Effector memory CD8-positive, alpha-beta T cell (primary cell): Measurements from ENCODE around the gene RNASE9.
"Not testable (repeated sequence)": the region's sequence is repeated elsewhere in the genome, so short reads cannot be mapped to it uniquely, and the experiment has no call there.

Experiments
- ATAC-seq: fragments of 150-1000 bp; cut with Tn5 transposase; replicated peaks from 2 replicates; pipeline ENCODE4 v1.10.0; 2021; ENCODE audit warnings: mild to moderate bottlenecking, moderate library complexity
- DNase-seq, 3 experiments: peaks; one replicate each; pipeline ENCODE4 v3.0.0; 2021
- H3K27ac Mint-ChIP-seq, 2 donors: one replicate each; pipeline ENCODE4 v1.8.0; 2022; ENCODE audit warnings: mild to moderate bottlenecking in 2 of 2, mixed read lengths in 2 of 2, moderate library complexity in 2 of 2
- H3K27me3 Mint-ChIP-seq, 2 donors: one replicate each; pipeline ENCODE4 v1.8.0; 2022; ENCODE audit warnings: mixed read lengths in 2 of 2
- H3K36me3 Mint-ChIP-seq: one replicate; pipeline ENCODE4 v1.8.0; 2022; ENCODE audit warnings: mild to moderate bottlenecking, moderate library complexity, mixed read lengths; ENCODE audit not compliant: insufficient read depth
- H3K4me1 Mint-ChIP-seq, 2 donors: one replicate each; pipeline ENCODE4 v1.8.0; 2022; ENCODE audit warnings: low read depth in 2 of 2, mixed read lengths in 2 of 2
- H3K4me3 Mint-ChIP-seq, 2 donors: one replicate each; pipeline ENCODE4 v1.8.0; 2022; ENCODE audit warnings: mild to moderate bottlenecking in 2 of 2, mixed read lengths in 2 of 2, moderate library complexity in 2 of 2
- H3K9me3 Mint-ChIP-seq, 2 donors: one replicate each; pipeline ENCODE4 v1.8.0; 2022; ENCODE audit warnings: mixed read lengths in 2 of 2
- total RNA-seq, 9 experiments: gene quantifications; one replicate each; lab custom pipeline; 2026; lab: John Stamatoyannopoulos, UW

Gene RNASE9
- 0 reads per million in 9 experiments for total RNA-seq

- no peaks in the 10 kb centered on the region for H3K9me3 Mint-ChIP-seq
- DNase-seq (no peak), ATAC-seq (no peak)
- H3K27me3 Mint-ChIP-seq: peaks cover 5 to 9% of the 10 kb centered on the region in 2 donors
- no peak within 1 kb of the TSS for H3K4me3 Mint-ChIP-seq
- no peaks in the 10 kb centered on the region for H3K36me3 Mint-ChIP-seq
- H3K27ac Mint-ChIP-seq: no peak within 1 kb of the TSS
- H3K4me1 Mint-ChIP-seq: no peaks in the 10 kb centered on the region
These were observed at the start of gene RNASE9 for GRCh38 chr14:20560961-20561360. RNASE9 (minus strand) TSS chr14:20561047.

DNA sequence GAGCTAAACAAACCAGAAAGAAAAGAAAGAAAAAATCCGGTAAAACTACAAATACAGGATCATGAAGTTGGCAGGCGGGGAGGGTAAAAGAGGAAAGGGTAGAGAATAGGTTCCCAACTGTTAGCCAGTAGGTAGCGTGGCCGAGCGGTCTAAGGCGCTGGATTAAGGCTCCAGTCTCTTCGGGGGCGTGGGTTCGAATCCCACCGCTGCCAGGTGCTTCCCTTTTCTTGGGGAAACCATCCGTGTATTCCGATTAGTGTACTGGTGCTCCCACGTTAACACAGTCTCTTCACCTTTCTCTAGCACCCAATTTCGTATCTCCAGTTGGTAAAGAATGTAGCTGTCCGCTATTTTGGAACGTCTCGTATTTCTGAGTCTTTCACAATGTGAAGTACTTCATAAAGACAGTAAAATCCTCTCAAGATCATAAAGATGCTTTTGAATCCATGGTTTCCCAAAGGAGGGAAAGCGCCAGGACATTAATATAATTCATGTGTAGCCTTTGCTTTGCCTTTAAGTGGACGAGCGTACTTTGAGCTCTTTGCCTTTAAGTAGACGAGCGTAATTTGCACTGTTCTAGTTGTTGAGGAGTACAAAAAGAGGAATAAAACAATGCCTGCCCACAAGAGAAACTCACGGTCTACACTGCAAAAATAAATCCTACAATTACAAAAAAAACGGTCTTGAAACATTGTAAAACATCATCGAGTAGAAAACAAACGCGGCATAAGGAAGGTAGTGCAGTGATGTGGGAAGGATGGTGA, 49.3 kb upstream of the RNASE9 start:
- H3K36me3 Mint-ChIP-seq: peaks cover 4% of the 10 kb centered on the region
- ATAC-seq (peak; percentile 31), DNase-seq (peak; percentile 67 to 72 (median 67))
- no peaks in the 10 kb centered on the region for H3K27me3 Mint-ChIP-seq
- H3K9me3 Mint-ChIP-seq: no peaks in the 10 kb centered on the region
- no peak overlapping the region for H3K4me3 Mint-ChIP-seq
- no peak overlapping the region for H3K27ac Mint-ChIP-seq
- H3K4me1 Mint-ChIP-seq: peaks cover 0 to 12% of the 10 kb centered on the region in 2 donors

DNA sequence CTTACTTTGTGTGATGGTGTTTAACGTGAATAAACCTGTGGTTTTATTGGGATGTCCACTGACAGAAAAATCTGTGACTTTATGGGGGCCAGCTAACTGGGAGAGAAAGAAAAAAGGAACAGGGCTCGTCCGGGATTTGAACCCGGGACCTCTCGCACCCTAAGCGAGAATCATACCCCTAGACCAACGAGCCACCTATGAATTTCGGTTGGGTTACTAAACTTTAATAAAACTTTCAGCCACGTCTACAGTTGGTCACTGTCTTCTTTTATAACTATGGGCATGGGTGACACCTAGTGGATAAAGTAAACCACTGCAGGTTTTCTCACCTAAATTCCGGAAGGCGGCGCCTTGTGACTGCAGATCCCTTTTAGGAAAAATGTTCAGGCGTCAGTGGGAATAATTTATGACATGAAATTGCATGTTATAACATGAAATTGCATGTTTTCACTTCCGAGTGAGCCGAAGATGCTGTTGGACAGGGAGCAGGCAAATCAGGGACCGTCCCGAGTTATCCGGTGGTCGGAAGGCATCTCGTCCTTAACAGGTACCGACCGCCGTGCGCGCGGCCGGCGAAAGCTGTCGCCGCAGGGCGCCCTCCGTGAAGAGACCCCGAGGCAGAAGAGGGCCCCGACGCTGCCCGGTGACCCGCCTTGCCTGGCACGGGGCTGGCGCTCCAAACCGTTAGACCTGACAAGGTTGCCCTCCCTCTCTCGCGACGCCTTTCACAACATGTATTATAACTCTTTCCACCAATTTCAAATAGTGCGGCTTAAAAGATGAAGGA, 48.6 kb upstream of the RNASE9 start:
- Mint-ChIP-seq H3K4me1 (peaks cover 0 to 8% of the 10 kb centered on the region in 2 donors), H3K4me3 (no peak overlapping the region), H3K36me3 (peaks cover 4% of the 10 kb centered on the region), H3K27ac (no peak overlapping the region), H3K9me3 (no peaks in the 10 kb centered on the region), H3K27me3 (no peaks in the 10 kb centered on the region)
- ATAC-seq: peak; percentile 40
- DNase-seq: peak; percentile 73 to 77 (median 73)

- no peaks in the 10 kb centered on the region for H3K27me3 Mint-ChIP-seq
- DNase-seq: no peak
- H3K4me1 Mint-ChIP-seq: peaks cover 0 to 8% of the 10 kb centered on the region in 2 donors
- H3K4me3 Mint-ChIP-seq: peak overlapping the region in 1 of 2 donors; percentile 1
- H3K9me3 Mint-ChIP-seq: no peaks in the 10 kb centered on the region
- ATAC-seq: no peak
- no peak overlapping the region for H3K27ac Mint-ChIP-seq
- H3K36me3 Mint-ChIP-seq: peaks cover 4% of the 10 kb centered on the region
These were observed 47.7 kb upstream of the RNASE9 start for GRCh38 chr14:20608383-20609110.

GRCh38 chr14:20607617-20608016, 46.8 kb upstream of the RNASE9 start:
- peaks cover 4% of the 10 kb centered on the region for H3K36me3 Mint-ChIP-seq
- DNase-seq (no peak), ATAC-seq (no peak)
- H3K27me3 Mint-ChIP-seq: no peaks in the 10 kb centered on the region
- H3K9me3 Mint-ChIP-seq: no peaks in the 10 kb centered on the region
- H3K27ac Mint-ChIP-seq: no peak overlapping the region
- peaks cover 0 to 8% of the 10 kb centered on the region in 2 donors for H3K4me1 Mint-ChIP-seq
- no peak overlapping the region for H3K4me3 Mint-ChIP-seq

- ATAC-seq: no peak
- H3K27me3 Mint-ChIP-seq: no peaks in the 10 kb centered on the region
- no peaks in the 10 kb centered on the region for H3K9me3 Mint-ChIP-seq
- peaks cover 4% of the 10 kb centered on the region for H3K36me3 Mint-ChIP-seq
- DNase-seq: no peak
- H3K4me3 Mint-ChIP-seq: no peak overlapping the region
- no peak overlapping the region for H3K27ac Mint-ChIP-seq
- H3K4me1 Mint-ChIP-seq: peaks cover 0 to 8% of the 10 kb centered on the region in 2 donors
These were observed 46.0 kb upstream of the RNASE9 start for GRCh38 chr14:20606902-20607242.

GRCh38 chr14:20606190-20606901, 45.5 kb upstream of the RNASE9 start:
- peaks cover 0 to 8% of the 10 kb centered on the region in 2 donors for H3K4me1 Mint-ChIP-seq
- ATAC-seq: no peak
- H3K27ac Mint-ChIP-seq: no peak overlapping the region
- DNase-seq: no peak
- H3K36me3 Mint-ChIP-seq: peaks cover 4% of the 10 kb centered on the region
- H3K4me3 Mint-ChIP-seq: no peak overlapping the region
- H3K27me3 Mint-ChIP-seq: no peaks in the 10 kb centered on the region
- H3K9me3 Mint-ChIP-seq: no peaks in the 10 kb centered on the region

DNA sequence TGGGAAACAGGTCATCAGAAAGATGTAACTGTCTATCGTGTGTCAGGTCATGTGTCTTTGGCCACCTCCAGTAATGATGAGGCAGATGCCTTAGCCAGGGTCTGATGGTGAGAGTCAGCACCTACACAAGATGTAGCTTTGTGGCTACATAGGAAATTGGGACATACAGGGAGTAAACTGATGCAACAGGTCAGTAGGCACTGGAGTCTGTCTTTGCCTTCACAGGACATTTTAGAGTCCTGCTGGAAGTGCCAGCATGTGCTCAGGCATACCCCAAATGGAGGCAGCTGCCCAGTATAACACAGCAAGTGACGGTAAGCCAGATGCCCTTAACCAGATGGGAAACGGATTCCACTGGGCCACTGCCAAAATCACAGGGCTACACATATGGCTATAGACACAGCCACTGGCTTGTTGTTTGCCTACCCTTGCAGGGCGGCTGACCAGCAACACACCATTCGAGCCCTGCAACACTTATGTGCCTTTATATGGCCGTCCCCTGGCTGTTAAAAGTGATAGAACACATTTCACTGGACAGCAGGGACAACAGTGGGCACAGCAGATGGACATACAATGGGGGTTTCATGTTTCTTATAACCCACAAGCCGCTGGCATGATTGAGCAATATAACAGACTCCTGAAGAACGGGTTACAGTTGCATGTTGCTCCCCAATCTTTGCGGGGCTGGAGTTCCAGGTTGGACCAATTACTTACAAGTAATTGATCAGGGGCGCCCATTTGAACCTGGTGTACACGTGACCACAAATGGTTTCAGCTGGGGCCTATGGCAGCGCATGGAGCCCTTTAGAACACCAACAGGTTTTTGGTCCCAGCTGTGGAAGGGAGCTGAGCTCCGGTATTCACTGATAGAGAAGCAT, 43.2 kb upstream of the RNASE9 start:
- Mint-ChIP-seq H3K4me1 (peaks cover 0 to 8% of the 10 kb centered on the region in 2 donors), H3K36me3 (peaks cover 4% of the 10 kb centered on the region), H3K9me3 (no peaks in the 10 kb centered on the region), H3K4me3 (no peak overlapping the region), H3K27me3 (no peaks in the 10 kb centered on the region), H3K27ac (no peak overlapping the region)
- DNase-seq (no peak), ATAC-seq (no peak)

DNA sequence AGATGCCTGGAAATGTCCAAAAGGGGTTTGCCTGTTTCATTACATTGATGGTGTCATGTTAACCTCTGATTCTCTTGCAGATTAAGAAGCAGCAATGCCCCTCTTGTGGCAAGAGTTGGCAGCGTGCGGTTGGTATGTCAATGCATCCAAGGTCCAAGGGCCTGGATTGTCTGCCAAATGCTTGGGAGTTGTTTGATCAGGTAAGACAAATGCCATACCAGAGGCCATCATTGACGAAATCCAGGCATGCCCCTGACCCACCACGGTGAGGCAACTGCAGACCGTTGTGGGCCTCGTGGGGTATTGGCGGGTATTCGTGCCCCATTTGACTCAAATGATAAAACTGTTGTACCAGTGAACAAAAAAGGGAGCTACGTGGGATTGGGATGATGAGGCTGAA, 41.7 kb upstream of the RNASE9 start:
- Mint-ChIP-seq H3K27me3 (peaks cover 0 to under 1% of the 10 kb centered on the region in 2 donors), H3K4me3 (no peak overlapping the region), H3K36me3 (no peaks in the 10 kb centered on the region), H3K4me1 (peaks cover 0 to 5% of the 10 kb centered on the region in 2 donors), H3K27ac (no peak overlapping the region), H3K9me3 (no peaks in the 10 kb centered on the region)
- DNase-seq (no peak), ATAC-seq (no peak)

DNA sequence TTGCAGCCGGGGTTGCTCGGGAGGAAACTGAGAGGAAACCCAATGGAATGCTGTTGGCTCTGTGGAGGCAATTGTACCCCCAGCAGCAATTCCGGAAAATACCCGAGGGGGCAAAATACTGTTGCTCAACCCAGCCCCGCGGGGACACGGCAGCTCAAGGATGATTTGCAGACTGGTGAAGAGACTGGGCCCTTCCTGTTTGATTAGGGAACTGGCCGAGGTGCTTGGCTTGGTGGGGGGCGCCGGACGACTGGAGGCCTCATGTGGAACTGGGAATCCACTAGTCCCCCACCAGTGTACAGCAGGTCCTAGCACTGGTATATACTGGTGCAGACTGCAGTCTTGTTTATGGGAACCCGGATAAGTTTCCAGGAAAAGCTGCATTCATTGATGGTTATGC, 40.7 kb upstream of the RNASE9 start:
- ATAC-seq (no peak), DNase-seq (no peak)
- Mint-ChIP-seq H3K27me3 (peaks cover 7 to 9% of the 10 kb centered on the region in 2 donors), H3K36me3 (no peaks in the 10 kb centered on the region), H3K4me3 (no peak overlapping the region), H3K9me3 (no peaks in the 10 kb centered on the region), H3K27ac (no peak overlapping the region), H3K4me1 (peaks cover 0 to 2% of the 10 kb centered on the region in 2 donors)

- H3K36me3 Mint-ChIP-seq: no peaks in the 10 kb centered on the region
- no peak for DNase-seq
- H3K9me3 Mint-ChIP-seq: no peaks in the 10 kb centered on the region
- no peak for ATAC-seq
- peaks cover 7 to 9% of the 10 kb centered on the region in 2 donors for H3K27me3 Mint-ChIP-seq
- H3K4me3 Mint-ChIP-seq: no peak overlapping the region
- H3K4me1 Mint-ChIP-seq: no peaks in the 10 kb centered on the region
- no peak overlapping the region for H3K27ac Mint-ChIP-seq
These were observed 36.3 kb upstream of the RNASE9 start for GRCh38 chr14:20597108-20597507.

GRCh38 chr14:20595726-20596125, 34.9 kb upstream of the RNASE9 start:
- H3K36me3 Mint-ChIP-seq, H3K9me3 Mint-ChIP-seq, H3K4me1 Mint-ChIP-seq, H3K4me3 Mint-ChIP-seq, H3K27ac Mint-ChIP-seq, DNase-seq, ATAC-seq: not testable (repeated sequence)
- H3K27me3 Mint-ChIP-seq: peaks cover 18 to 20% of the 10 kb centered on the region in 2 donors
